Keratinocyte (primary cell): ENCODE results near the gene SH3PXD2B.

ENCODE experiments used
- EZH2 ChIP-seq: IDR thresholded peaks from one replicate; pipeline ENCODE4 v1.6.1; 2012; ENCODE audit warnings: inconsistent platforms, mild to moderate bottlenecking, low read length, moderate library complexity
- TF ChIP-seq, protein P1 (sequence below), 3 experiments: IDR thresholded peaks in 1 of 3; conservative IDR thresholded peaks in 1 of 3; optimal IDR thresholded peaks in 1 of 3; 2 replicates in 2 of 3; 3 replicates in 1 of 3; pipeline versions ENCODE3 to v1.5.1; 2011; ENCODE audit warnings: low read length in 3 of 3, mild to moderate bottlenecking in 3 of 3, moderate library complexity in 2 of 3, control low read depth in 1 of 3, inconsistent platforms in 1 of 3; ENCODE audit not compliant: insufficient read depth in 2 of 3; ENCODE audit errors: extremely low read depth in 1 of 3

GRCh38 chr5:172417130-172417841 is 37.0 kb downstream of the SH3PXD2B start:
- TF ChIP-seq, protein P1, sequence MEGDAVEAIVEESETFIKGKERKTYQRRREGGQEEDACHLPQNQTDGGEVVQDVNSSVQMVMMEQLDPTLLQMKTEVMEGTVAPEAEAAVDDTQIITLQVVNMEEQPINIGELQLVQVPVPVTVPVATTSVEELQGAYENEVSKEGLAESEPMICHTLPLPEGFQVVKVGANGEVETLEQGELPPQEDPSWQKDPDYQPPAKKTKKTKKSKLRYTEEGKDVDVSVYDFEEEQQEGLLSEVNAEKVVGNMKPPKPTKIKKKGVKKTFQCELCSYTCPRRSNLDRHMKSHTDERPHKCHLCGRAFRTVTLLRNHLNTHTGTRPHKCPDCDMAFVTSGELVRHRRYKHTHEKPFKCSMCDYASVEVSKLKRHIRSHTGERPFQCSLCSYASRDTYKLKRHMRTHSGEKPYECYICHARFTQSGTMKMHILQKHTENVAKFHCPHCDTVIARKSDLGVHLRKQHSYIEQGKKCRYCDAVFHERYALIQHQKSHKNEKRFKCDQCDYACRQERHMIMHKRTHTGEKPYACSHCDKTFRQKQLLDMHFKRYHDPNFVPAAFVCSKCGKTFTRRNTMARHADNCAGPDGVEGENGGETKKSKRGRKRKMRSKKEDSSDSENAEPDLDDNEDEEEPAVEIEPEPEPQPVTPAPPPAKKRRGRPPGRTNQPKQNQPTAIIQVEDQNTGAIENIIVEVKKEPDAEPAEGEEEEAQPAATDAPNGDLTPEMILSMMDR (optimal IDR thresholded peaks at IDR 0.05 in 1 of 3, IDR thresholded peaks at IDR 0.05 in 1 of 3, conservative IDR thresholded peaks at IDR 0.05 in 1 of 3; ENCODE audit: extremely low read depth in 1 of 3, insufficient read depth in 2 of 3, low read length in 3 of 3) = no peak
- no peak for TF ChIP-seq EZH2
